Memory B cell (primary cell): ENCODE data around the gene DMWD.

ENCODE experiments used
- ATAC-seq: fragments of 150-1000 bp; cut with Tn5 transposase; 2 replicates; pipeline ENCODE4 v1.10.0; 2021; ENCODE audit warnings: low read depth, mild to moderate bottlenecking, moderate library complexity
- DNase-seq, 2 donors: peaks; one replicate each; pipeline ENCODE4 v3.0.0; 2022; ENCODE audit warnings: low spot score in 2 of 2
- H3K27ac Mint-ChIP-seq: one replicate; pipeline ENCODE4 v1.8.0; 2022; ENCODE audit warnings: mild to moderate bottlenecking, moderate library complexity, mixed read lengths
- H3K27me3 Mint-ChIP-seq: one replicate; pipeline ENCODE4 v1.8.0; 2022; ENCODE audit warnings: mixed read lengths
- H3K36me3 Mint-ChIP-seq: one replicate; pipeline ENCODE4 v1.8.0; 2022; ENCODE audit warnings: mild to moderate bottlenecking, mixed read lengths
- H3K4me1 Mint-ChIP-seq: one replicate; pipeline ENCODE4 v1.8.0; 2022; ENCODE audit warnings: mixed read lengths
- H3K4me3 Mint-ChIP-seq: one replicate; pipeline ENCODE4 v1.8.0; 2022; ENCODE audit warnings: mild to moderate bottlenecking, moderate library complexity, mixed read lengths
- H3K9me3 Mint-ChIP-seq: one replicate; pipeline ENCODE4 v1.8.0; 2022; ENCODE audit warnings: mixed read lengths

Gene DMWD

DNA sequence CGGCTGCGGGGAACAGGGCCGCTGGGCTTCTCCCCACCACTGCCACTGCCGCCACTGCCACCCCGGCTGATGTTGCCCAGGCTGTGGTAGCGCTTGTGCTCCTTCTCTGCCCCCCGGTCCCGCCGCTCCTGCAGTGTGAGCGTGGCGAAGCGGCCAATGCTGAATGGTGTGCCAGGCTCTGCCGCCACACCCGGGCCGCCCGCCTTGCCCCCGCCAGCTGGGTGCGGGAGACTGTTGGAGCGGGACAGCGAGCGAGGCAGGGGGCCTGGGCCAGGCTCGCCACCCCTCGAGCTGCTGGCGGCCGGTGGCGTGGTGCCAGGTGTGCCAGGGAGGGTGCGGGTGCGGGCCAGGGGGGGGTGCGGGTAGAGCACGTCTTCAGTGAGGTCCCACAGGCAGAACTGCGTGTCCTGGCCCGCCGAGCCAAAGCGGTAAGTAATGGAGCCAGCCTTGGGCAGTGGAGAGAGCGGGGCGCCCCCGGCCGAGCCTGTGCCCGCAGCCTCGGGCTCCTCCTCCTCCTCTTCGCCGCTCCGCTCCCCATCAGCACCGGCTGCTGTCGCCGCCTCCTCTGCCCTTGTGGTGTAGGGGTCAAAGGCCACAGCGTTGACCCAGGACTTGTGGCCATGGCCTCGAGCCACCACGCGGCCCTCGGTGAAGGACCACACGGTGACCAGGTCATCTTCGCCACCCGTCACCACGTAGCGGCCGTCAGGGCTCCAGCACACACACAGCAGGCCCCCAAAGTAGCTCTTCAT lies 6.7 kb downstream of the DMWD start:
- DNase-seq (no peak), ATAC-seq (no peak)
- peaks cover 8% of the 10 kb centered on the region for H3K4me1 Mint-ChIP-seq
- no peaks in the 10 kb centered on the region for H3K9me3 Mint-ChIP-seq
- no peak overlapping the region for H3K4me3 Mint-ChIP-seq
- H3K27ac Mint-ChIP-seq = no peak overlapping the region
- H3K27me3 Mint-ChIP-seq = peaks cover 2% of the 10 kb centered on the region
- peaks cover 25% of the 10 kb centered on the region for H3K36me3 Mint-ChIP-seq

DNA sequence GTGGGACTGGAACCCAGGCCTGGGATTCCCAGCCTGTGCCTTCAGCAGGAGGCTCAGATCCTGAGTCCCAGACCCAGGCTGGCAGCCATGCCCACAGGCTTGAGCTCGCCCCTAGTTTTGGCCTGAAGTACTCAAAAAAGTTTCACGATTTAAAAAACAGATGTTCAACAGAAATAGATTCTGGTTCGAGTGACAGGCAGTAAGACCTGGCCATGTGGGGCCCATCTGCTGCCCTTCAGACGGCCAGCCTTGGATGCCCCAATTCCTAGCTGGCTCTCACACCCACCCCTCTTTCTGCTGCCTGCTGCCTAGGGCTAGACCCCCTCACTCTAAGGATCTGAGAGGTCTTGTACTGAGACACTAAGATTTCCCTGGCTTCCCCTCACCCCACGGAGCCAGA lies 7.5 kb downstream of the DMWD start:
- DNase-seq = no peak
- H3K27me3 Mint-ChIP-seq = peaks cover 5% of the 10 kb centered on the region
- H3K4me3 Mint-ChIP-seq = no peak overlapping the region
- H3K36me3 Mint-ChIP-seq = peaks cover 25% of the 10 kb centered on the region
- ATAC-seq = no peak
- no peak overlapping the region for H3K27ac Mint-ChIP-seq
- no peaks in the 10 kb centered on the region for H3K9me3 Mint-ChIP-seq
- peaks cover 12% of the 10 kb centered on the region for H3K4me1 Mint-ChIP-seq

DNA sequence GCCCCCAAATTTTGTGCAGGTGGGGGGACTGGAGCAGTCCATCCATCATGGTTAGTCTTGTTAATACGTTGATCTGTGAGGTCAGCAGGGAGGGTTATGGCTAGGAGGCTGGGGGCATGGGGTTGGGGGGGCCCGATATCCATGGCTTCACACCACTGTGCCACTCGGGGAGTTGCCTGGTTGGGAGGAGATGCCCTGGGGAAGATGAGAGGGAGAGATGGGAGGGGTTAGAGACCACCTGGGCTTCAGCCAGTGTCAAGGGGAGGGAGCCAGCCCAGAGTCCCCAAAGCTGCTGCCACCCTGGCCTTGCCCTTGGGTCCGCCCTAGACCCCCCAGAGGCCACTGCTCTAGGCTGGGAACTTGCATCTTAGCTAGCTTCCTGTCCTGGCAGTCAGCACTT lies 8.5 kb downstream of the DMWD start:
- no peak overlapping the region for H3K27ac Mint-ChIP-seq

DNA sequence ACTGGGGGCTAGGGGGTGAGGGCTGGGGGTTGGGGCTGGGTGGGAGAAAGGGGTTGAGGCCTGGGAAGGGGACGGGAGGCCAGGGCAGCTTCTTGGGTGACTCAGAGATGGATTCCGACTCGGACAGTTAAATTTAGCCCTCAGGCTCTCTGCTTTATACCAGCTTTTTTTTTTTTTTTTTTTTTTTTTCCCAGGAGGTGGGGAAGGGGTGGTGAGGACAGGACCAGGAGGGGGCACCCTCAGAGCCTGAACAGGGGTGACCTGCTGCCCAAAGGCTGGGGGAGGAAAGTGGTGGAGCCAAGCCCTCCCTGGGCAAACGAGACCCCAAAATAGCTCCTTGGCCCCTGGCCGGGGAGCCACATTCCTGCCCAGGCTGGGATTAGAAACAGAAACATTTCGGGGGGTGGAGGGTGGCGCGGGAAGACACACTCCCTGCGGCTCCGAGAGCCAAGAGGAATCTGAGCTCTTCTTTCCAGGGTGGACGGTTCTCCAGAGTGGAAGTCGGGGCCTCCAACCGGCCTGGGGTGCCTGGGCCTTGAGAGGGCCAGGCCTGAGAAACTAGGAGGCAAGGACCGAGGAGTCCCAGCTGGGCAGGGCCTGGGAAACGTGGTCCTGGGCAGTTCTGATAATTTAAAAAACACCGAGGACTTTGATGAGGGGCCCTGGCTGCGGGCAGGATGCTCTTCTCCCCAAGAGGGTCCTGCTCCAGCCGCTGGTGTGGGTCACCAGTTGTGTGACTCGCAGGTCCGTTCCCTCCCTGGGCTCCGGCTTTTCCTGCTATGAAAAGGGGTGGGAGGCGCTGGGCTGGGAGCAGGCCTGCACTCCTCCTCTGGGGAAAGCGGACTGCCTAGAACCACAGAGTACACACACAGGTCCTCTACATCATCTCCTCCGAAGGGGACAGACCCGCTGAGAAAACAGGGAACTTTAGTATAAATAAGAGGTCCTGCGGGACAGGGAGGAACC lies 9.5 kb downstream of the DMWD start:
- ATAC-seq = no peak
- Mint-ChIP-seq H3K4me1 (peaks cover 23% of the 10 kb centered on the region), H3K4me3 (no peak overlapping the region), H3K27ac (no peak overlapping the region), H3K36me3 (peaks cover 18% of the 10 kb centered on the region), H3K27me3 (peaks cover 14% of the 10 kb centered on the region), H3K9me3 (no peaks in the 10 kb centered on the region)
- no peak for DNase-seq

More for the DNA sequence above, 8.5 kb downstream of the DMWD start:
- Mint-ChIP-seq H3K36me3 (peaks cover 24% of the 10 kb centered on the region), H3K4me3 (no peak overlapping the region), H3K4me1 (peaks cover 21% of the 10 kb centered on the region), H3K9me3 (no peaks in the 10 kb centered on the region), H3K27me3 (peaks cover 13% of the 10 kb centered on the region)
- no peak for DNase-seq
- ATAC-seq = no peak

DNA sequence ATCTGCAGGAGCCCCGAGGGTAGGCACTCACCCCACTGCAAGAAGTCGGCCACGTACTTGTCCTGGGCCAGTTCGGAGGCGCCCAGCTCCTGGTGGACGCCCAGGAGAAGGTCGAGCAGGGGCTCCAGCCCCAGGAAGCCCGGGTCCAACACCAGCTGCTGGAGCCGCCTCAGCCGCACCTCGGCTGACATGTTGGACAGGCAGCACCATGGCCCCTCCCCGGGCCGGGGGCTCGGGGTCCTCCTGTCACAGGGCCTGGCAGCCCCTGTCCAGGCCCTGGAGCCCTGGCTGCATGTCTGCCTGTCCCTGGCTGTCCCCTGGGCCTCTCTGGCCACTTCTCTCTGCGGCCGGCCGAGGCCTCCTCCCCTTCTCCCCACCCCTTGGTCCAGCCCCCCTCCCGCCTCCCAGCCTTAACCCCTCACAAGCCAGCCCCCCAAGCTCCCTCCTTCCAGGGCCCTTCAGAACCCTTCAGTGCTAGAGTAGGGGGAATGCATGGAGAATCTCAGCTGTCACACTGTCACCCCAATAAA lies 10.4 kb downstream of the DMWD start, which contains the start of gene DMPK:
DMPK (minus strand) TSS at position 329 of the 530 bp plus-strand sequence; CDS start at position 191, 138 bp downstream.
- Mint-ChIP-seq H3K4me3 (no peak within 1 kb of the TSS), H3K9me3 (no peaks in the 10 kb centered on the region), H3K36me3 (peaks cover 15% of the 10 kb centered on the region), H3K27ac (no peak within 1 kb of the TSS), H3K4me1 (peaks cover 21% of the 10 kb centered on the region), H3K27me3 (peaks cover 14% of the 10 kb centered on the region)
- DNase-seq = no peak
- no peak for ATAC-seq

DNA sequence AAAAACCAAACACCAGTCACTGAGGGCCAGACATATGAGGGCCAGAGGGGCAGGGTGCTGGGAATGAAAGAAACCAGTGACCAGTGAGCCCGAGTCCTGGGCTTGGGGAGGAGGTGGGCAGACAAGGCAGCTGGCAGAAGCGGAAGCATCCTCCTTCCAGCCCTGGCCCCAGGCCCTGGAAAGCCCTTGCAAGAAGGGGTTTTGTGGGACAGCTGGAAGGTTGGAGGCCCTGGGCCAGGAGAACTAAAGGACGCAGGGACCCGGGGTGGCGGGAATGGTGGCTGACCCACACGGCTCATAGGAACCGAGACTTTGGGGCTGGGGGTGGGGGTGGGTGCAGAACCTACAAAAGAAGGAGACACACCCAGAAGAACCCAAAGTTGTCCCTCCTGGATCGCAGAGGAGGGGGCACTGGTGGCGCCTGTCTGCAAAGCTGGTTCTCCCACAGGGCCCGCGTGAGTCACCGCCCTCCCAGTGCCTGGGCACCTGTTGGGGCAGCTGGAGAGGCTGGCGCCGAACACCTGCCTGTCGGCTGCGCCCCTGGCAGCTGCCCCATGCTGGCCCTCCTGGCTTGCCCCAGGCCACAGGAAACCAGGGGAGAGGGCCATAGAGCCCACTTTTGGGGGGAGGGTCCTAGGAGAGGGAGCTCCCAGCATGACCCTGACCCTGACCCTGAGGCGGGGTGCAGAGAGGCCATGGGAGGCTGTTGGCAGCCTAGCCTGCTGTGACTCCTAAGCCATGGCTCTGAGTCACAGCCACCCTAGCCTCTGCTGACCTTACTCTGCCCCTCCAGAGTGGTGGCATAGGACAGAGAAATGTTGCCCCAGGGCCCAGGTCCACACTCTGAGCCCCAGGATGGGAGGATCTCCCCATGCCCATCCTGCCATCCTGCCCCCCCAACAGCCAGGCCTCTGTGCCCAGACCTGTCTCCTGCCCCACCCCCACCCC lies 11.2 kb downstream of the DMWD start:
- no peak for ATAC-seq
- no peak for DNase-seq
- Mint-ChIP-seq H3K9me3 (no peaks in the 10 kb centered on the region), H3K27me3 (peaks cover 14% of the 10 kb centered on the region), H3K4me3 (no peak overlapping the region), H3K27ac (no peak overlapping the region), H3K4me1 (peaks cover 21% of the 10 kb centered on the region), H3K36me3 (peaks cover 16% of the 10 kb centered on the region)

DNA sequence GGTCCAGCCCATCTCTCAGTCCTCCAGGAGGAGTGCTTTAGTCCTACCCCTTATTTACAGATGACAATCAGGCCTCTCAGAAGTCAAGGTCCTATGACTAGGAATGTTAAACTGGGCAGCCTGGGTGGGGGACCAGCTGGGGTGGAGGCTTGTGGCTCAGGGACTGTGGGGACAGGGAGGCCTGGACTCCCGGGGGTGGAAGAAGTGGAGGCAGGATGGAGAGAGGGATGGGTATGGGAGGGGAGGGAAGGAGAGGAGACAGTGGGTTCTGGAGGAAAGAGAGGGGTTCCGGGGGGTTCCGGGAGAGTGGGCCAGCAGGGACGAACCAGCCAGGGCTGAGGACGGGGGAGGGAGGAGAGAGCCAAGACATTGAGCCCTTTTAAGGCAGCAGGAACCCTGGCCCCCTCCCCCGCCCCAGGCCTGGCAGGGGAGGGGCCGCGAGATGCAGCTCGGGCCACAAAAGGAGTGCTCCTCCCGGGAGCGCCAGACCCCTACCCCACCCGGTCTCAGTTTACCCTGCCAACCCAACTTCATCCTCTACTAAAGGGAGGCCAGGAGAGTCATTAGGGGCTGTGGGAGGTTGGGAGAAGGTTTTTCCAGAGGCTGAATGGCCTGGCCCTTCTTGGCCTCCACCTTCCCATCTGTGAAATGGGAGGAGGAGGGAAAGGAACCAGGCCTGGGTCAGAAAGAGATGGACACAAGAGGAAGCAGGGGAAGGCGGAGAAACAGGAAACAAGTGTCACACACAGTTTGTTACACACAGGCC lies 12.0 kb downstream of the DMWD start:
- no peak overlapping the region for H3K27ac Mint-ChIP-seq
- ATAC-seq (no peak), DNase-seq (no peak)
- peaks cover 21% of the 10 kb centered on the region for H3K4me1 Mint-ChIP-seq
- H3K4me3 Mint-ChIP-seq = no peak overlapping the region
- H3K36me3 Mint-ChIP-seq = peaks cover 13% of the 10 kb centered on the region
- peaks cover 14% of the 10 kb centered on the region for H3K27me3 Mint-ChIP-seq
- H3K9me3 Mint-ChIP-seq = no peaks in the 10 kb centered on the region

DNA sequence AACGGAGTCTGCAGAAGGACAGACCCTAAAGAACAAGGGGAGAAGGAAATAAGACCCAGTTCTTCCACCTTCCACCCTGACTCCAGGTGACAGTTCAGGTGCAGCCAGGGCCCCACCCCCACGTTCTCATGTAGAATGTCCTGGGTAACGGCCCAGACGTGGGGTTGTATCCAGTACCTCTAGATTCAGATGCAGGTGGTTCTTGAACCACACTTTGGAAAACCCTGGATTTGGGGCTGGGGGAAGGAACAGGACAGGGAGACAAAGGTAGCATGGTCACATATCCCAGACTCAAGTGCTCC lies 12.5 kb downstream of the DMWD start:
- Mint-ChIP-seq H3K4me1 (peaks cover 21% of the 10 kb centered on the region), H3K27me3 (peaks cover 14% of the 10 kb centered on the region), H3K9me3 (no peaks in the 10 kb centered on the region), H3K36me3 (peaks cover 13% of the 10 kb centered on the region), H3K4me3 (no peak overlapping the region), H3K27ac (no peak overlapping the region)
- ATAC-seq (no peak), DNase-seq (no peak)

DNA sequence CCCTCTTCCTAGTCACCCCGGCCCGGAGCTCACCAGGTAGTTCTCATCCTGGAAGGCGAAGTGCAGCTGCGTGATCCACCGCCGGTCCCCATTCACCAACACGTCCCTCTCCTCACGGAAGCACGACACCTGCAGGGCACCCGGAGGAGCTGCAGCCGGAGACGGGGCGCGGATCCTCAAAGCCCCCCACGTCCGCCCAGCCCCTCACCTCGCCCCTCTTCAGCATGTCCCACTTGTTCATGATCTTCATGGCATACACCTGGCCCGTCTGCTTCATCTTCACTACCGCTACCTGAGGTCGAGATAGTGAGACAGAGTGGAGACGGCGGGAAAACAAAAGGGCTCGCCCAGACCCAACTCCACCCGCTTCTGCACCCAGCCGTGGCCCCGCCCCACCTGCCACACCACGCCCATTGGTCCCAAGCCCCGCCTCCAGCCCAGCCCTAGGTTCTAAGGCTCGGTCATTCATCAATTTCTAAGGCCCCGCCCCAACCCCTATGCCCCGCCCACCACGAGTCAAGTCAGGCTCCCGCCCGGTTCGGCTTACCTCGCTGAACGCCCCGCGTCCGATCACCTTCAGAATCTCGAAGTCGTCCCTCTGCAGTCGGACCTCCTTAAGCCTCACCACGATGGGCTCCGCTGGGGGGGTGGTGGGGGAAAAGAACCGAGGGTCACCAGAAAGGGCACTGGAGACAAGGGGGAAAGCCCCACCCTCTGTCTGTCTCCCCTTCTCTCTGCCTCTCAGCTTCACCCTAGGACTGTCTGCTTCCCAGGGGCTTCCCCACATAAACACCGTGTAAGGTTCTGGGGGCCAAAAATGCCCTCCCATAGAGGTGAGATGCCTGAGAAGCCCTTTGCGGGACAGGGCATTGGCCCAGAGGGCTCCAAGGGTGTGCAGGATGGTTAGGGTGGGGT lies 13.2 kb downstream of the DMWD start:
- no peaks in the 10 kb centered on the region for H3K9me3 Mint-ChIP-seq
- peak overlapping the region; percentile 72 for H3K4me3 Mint-ChIP-seq
- ATAC-seq (peak; percentile 97), DNase-seq (peak; percentile 87 to 90)
- H3K27me3 Mint-ChIP-seq = peaks cover 14% of the 10 kb centered on the region
- H3K36me3 Mint-ChIP-seq = peaks cover 13% of the 10 kb centered on the region
- peak overlapping the region; percentile 10 for H3K27ac Mint-ChIP-seq
- peaks cover 21% of the 10 kb centered on the region for H3K4me1 Mint-ChIP-seq

DNA sequence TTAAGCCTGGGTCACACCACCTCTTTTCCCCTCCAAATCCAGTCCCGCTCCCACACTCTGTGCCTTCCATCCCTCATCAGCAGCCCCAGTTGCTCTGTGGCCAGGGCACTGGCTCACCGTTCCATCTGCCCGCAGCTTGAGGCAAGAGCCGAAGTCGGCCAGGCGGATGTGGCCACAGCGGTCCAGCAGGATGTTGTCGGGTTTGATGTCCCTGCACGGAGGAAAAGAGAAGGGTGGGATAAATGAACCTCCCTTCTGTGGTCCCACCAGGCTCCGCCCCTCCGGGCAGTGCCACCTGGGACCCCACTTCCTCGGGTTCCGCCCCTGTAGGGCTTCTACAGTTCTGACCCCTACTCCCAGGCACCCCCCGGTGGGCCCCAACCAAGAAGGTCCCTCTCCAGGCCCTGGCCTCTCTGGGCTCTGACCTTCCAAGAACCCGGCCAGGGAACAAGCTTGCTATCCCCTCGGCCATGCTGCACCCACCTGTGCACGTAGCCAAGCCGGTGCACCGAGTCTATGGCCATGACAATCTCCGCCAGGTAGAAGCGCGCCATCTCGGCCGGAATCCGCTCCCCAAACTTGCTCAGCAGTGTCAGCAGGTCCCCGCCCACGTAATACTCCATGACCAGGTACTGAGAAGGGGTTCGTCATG lies 14.5 kb downstream of the DMWD start:
- H3K9me3 Mint-ChIP-seq = no peaks in the 10 kb centered on the region
- H3K27me3 Mint-ChIP-seq = peaks cover 14% of the 10 kb centered on the region
- peaks cover 13% of the 10 kb centered on the region for H3K36me3 Mint-ChIP-seq
- no peak overlapping the region for H3K4me3 Mint-ChIP-seq
- DNase-seq (no peak), ATAC-seq (no peak)
- no peak overlapping the region for H3K27ac Mint-ChIP-seq
- H3K4me1 Mint-ChIP-seq = peaks cover 21% of the 10 kb centered on the region

DNA sequence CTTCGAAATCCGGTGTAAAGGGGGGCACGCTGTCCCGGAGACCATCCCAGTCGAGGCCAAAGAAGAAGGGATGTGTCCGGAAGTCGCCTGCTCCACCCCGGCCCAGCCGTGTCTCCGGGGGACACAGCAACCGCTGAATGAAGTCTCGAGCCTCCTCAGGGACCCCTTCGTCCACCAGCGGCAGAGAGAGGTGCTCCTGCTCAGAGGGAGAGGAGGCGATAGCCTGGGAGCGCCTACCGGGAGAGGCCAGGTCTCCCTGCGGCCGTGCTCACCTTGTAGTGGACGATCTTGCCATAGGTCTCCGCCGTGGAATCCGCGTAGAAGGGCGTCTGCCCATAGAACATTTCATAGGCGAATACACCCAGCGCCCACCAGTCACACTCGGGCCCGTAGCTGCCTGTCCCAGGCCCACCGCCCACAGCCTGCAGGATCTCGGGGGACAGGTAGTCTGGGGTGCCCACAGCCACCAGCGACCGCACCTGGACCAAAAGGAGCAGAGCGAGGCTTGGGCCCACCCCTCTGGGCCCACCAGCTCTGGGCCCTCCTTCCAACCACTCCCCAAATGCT lies 15.2 kb downstream of the DMWD start:
- Mint-ChIP-seq H3K36me3 (peaks cover 13% of the 10 kb centered on the region), H3K27ac (no peak overlapping the region), H3K4me3 (no peak overlapping the region), H3K27me3 (peaks cover 14% of the 10 kb centered on the region), H3K4me1 (peaks cover 22% of the 10 kb centered on the region), H3K9me3 (no peaks in the 10 kb centered on the region)
- ATAC-seq (no peak), DNase-seq (no peak)
